Trophoblast cell (in vitro differentiated cells and primary cell): ENCODE results near the gene AUTS2.

Experiments used
- DNase-seq, 2 donors: peaks; one replicate each; pipeline ENCODE4 v3.0.0-alpha.2; 2016
- H2AFZ ChIP-seq: 2 replicates; pipeline ENCODE4 v1.6.1; 2013; ENCODE audit warnings: low read length, moderate library complexity, mild to moderate bottlenecking; ENCODE audit not compliant: insufficient read depth, poor library complexity
- H2AK5ac ChIP-seq: 2 replicates; pipeline ENCODE4 v1.6.1; 2013; ENCODE audit warnings: mild to moderate bottlenecking, low read length
- H2BK120ac ChIP-seq: 2 replicates; pipeline ENCODE4 v1.6.1; 2013; ENCODE audit warnings: low read length, mild to moderate bottlenecking, moderate library complexity; ENCODE audit not compliant: insufficient read depth, poor library complexity
- H2BK12ac ChIP-seq: 2 replicates; pipeline ENCODE4 v1.6.1; 2013; ENCODE audit warnings: mild to moderate bottlenecking, low read length, moderate library complexity
- H2BK5ac ChIP-seq: 2 replicates; pipeline ENCODE4 v1.6.1; 2013; ENCODE audit warnings: low read length, low read depth, moderate library complexity, mild to moderate bottlenecking; ENCODE audit not compliant: poor library complexity
- H3K14ac ChIP-seq: 2 replicates; pipeline ENCODE4 v1.6.1; 2013; ENCODE audit warnings: mild to moderate bottlenecking, low read length
- H3K18ac ChIP-seq: 2 replicates; pipeline ENCODE4 v1.6.1; 2013; ENCODE audit warnings: mild to moderate bottlenecking, low read length
- H3K23ac ChIP-seq: 2 replicates; pipeline ENCODE4 v1.6.1; 2013; ENCODE audit warnings: low read length
- H3K27ac ChIP-seq: 2 replicates; pipeline ENCODE4 v1.5.1; 2013; ENCODE audit warnings: low read depth, mild to moderate bottlenecking, inconsistent platforms, low read length, moderate library complexity
- H3K27me3 ChIP-seq: 2 replicates; pipeline ENCODE4 v1.6.1; 2013; ENCODE audit warnings: inconsistent platforms, mild to moderate bottlenecking, low read length, moderate library complexity; ENCODE audit not compliant: insufficient read depth
- H3K36me3 ChIP-seq, 2 experiments: 1 replicate in 1 of 2; 2 replicates in 1 of 2; pipeline ENCODE4 v1.6.1; 2013; ENCODE audit warnings: low read length in 2 of 2, mild to moderate bottlenecking in 2 of 2, moderate library complexity in 1 of 2; ENCODE audit not compliant: insufficient read depth in 2 of 2, control insufficient read depth in 1 of 2
- H3K4ac ChIP-seq: 2 replicates; pipeline ENCODE4 v1.6.1; 2013; ENCODE audit warnings: low read depth, mild to moderate bottlenecking, low read length, moderate library complexity
- H3K4me1 ChIP-seq, 2 experiments: 1 replicate in 1 of 2; 2 replicates in 1 of 2; pipeline ENCODE4 v1.6.1; 2013; ENCODE audit warnings: low read length in 2 of 2, mild to moderate bottlenecking in 2 of 2, moderate library complexity in 1 of 2; ENCODE audit not compliant: insufficient read depth in 2 of 2, control insufficient read depth in 1 of 2
- H3K4me2 ChIP-seq: 2 replicates; pipeline ENCODE4 v1.6.1; 2013; ENCODE audit warnings: inconsistent platforms, mild to moderate bottlenecking, low read length, moderate library complexity
- H3K4me3 ChIP-seq: 2 replicates; pipeline ENCODE4 v1.5.1; 2013; ENCODE audit warnings: mild to moderate bottlenecking, low read depth, low read length, inconsistent platforms
- H3K79me1 ChIP-seq: one replicate; pipeline ENCODE4 v1.6.1; 2013; ENCODE audit warnings: low read length
- H3K79me2 ChIP-seq: 2 replicates; pipeline ENCODE4 v1.6.1; 2013; ENCODE audit warnings: low read length, mild to moderate bottlenecking; ENCODE audit not compliant: control insufficient read depth, insufficient read depth, poor library complexity
- H3K9ac ChIP-seq: 2 replicates; pipeline ENCODE4 v1.6.1; 2013; ENCODE audit warnings: mild to moderate bottlenecking, low read length
- H3K9me3 ChIP-seq: 2 replicates; pipeline ENCODE4 v1.6.1; 2013; ENCODE audit warnings: low read depth, mild to moderate bottlenecking, control low read depth, inconsistent platforms, low read length; ENCODE audit not compliant: insufficient read depth
- H4K12ac ChIP-seq: 2 replicates; pipeline ENCODE4 v1.6.1; 2013; ENCODE audit warnings: low read depth, mild to moderate bottlenecking, low read length, moderate library complexity
- H4K8ac ChIP-seq: 2 replicates; pipeline ENCODE4 v1.6.1; 2013; ENCODE audit warnings: low read depth, mild to moderate bottlenecking, low read length, moderate library complexity
- H4K91ac ChIP-seq: one replicate; pipeline ENCODE4 v1.6.1; 2013; ENCODE audit warnings: low read depth, mild to moderate bottlenecking, low read length, moderate library complexity
- WGBS: extraction: QIAGEN DNeasy Blood & Tissue Kit; methylation state at CpG from one replicate; pipeline ENCODE4 v1.1.7; 2013; ENCODE audit warnings: missing lambda C conversion rate; ENCODE audit not compliant: insufficient read length, insufficient coverage; ENCODE audit errors: extremely low coverage; 5-methylcytosine and 5-hydroxymethylcytosine counted together

Gene AUTS2

GRCh38 chr7:69749372-69749979 lies 151.2 kb downstream of the AUTS2 start:
- peak overlapping the region; percentile 43 for H3K4me2 ChIP-seq
- no peak overlapping the region for H3K4ac ChIP-seq
- H3K4me1 ChIP-seq: peaks cover 0 to 14% of the 10 kb centered on the region in 2 experiments
- no peak overlapping the region for H2AK5ac ChIP-seq
- H3K14ac ChIP-seq: no peak overlapping the region
- no peak overlapping the region for H2AFZ ChIP-seq
- H2BK5ac ChIP-seq: no peak overlapping the region
- H3K27ac ChIP-seq: no peak overlapping the region
- H4K8ac ChIP-seq: no peak overlapping the region
- H3K4me3 ChIP-seq: no peak overlapping the region
- peaks cover 2% of the 10 kb centered on the region for H3K79me1 ChIP-seq
- no peak overlapping the region for H3K9ac ChIP-seq
- no peak overlapping the region for H4K91ac ChIP-seq
- no peak overlapping the region for H4K12ac ChIP-seq
- DNase-seq: peak in 1 of 2 donors; percentile 40
- no peaks in the 10 kb centered on the region for H3K36me3 ChIP-seq
- H2BK12ac ChIP-seq: no peak overlapping the region
- no peaks in the 10 kb centered on the region for H3K9me3 ChIP-seq
- H2BK120ac ChIP-seq: no peak overlapping the region
- WGBS: no CpG with 5 or more reads among the region's 7 CpGs
- H3K27me3 ChIP-seq: no peaks in the 10 kb centered on the region
- no peak overlapping the region for H3K18ac ChIP-seq
- no peak overlapping the region for H3K23ac ChIP-seq
- no peaks in the 10 kb centered on the region for H3K79me2 ChIP-seq

GRCh38 chr7:69749994-69750393 lies 151.7 kb downstream of the AUTS2 start:
- Histone ChIP-seq H2BK5ac (no peak overlapping the region), H2BK120ac (no peak overlapping the region), H3K4me1 (peaks cover 0 to 14% of the 10 kb centered on the region in 2 experiments), H3K27ac (no peak overlapping the region), H4K12ac (no peak overlapping the region), H2AFZ (no peak overlapping the region), H3K4ac (no peak overlapping the region), H3K23ac (no peak overlapping the region), H3K27me3 (no peaks in the 10 kb centered on the region), H3K14ac (no peak overlapping the region), H4K8ac (no peak overlapping the region), H3K36me3 (no peaks in the 10 kb centered on the region), H3K79me2 (no peaks in the 10 kb centered on the region), H3K4me2 (no peak overlapping the region), H3K9me3 (no peaks in the 10 kb centered on the region), H3K18ac (no peak overlapping the region), H3K9ac (no peak overlapping the region), H4K91ac (no peak overlapping the region), H2AK5ac (no peak overlapping the region), H2BK12ac (no peak overlapping the region), H3K4me3 (no peak overlapping the region), H3K79me1 (peaks cover 2% of the 10 kb centered on the region)
- no CpG with 5 or more reads among the region's 4 CpGs for WGBS
- DNase-seq: peak in 1 of 2 donors; percentile 68

- H3K4me1 ChIP-seq: peaks cover 0 to 17% of the 10 kb centered on the region in 2 experiments
- DNase-seq: no peak
- H3K9ac ChIP-seq: no peak overlapping the region
- H3K9me3 ChIP-seq: no peaks in the 10 kb centered on the region
- H3K27ac ChIP-seq: no peak overlapping the region
- H2BK120ac ChIP-seq: no peak overlapping the region
- no peak overlapping the region for H3K18ac ChIP-seq
- H4K12ac ChIP-seq: no peak overlapping the region
- no peaks in the 10 kb centered on the region for H3K36me3 ChIP-seq
- H2BK5ac ChIP-seq: no peak overlapping the region
- H3K4me3 ChIP-seq: no peak overlapping the region
- no peak overlapping the region for H2BK12ac ChIP-seq
- H2AK5ac ChIP-seq: no peak overlapping the region
- no peak overlapping the region for H3K14ac ChIP-seq
- H3K79me2 ChIP-seq: no peaks in the 10 kb centered on the region
- no peak overlapping the region for H2AFZ ChIP-seq
- H4K8ac ChIP-seq: no peak overlapping the region
- H3K27me3 ChIP-seq: no peaks in the 10 kb centered on the region
- no CpG with 5 or more reads among the region's 1 CpG for WGBS
- H4K91ac ChIP-seq: no peak overlapping the region
- no peak overlapping the region for H3K23ac ChIP-seq
- no peak overlapping the region for H3K4ac ChIP-seq
- H3K79me1 ChIP-seq: peaks cover 2% of the 10 kb centered on the region
- H3K4me2 ChIP-seq: no peak overlapping the region
These were observed 152.8 kb downstream of the AUTS2 start for GRCh38 chr7:69751026-69751425.

- H2BK120ac ChIP-seq: no peak overlapping the region
- H4K91ac ChIP-seq: no peak overlapping the region
- H3K4me3 ChIP-seq: no peak overlapping the region
- no peak overlapping the region for H2BK12ac ChIP-seq
- H3K14ac ChIP-seq: no peak overlapping the region
- no peaks in the 10 kb centered on the region for H3K9me3 ChIP-seq
- H3K27ac ChIP-seq: no peak overlapping the region
- peaks cover 2% of the 10 kb centered on the region for H3K79me1 ChIP-seq
- H3K27me3 ChIP-seq: no peaks in the 10 kb centered on the region
- no peak for DNase-seq
- H3K36me3 ChIP-seq: no peaks in the 10 kb centered on the region
- H3K23ac ChIP-seq: no peak overlapping the region
- no peak overlapping the region for H2AFZ ChIP-seq
- WGBS: no CpG with 5 or more reads among the region's 2 CpGs
- H3K4ac ChIP-seq: no peak overlapping the region
- no peak overlapping the region for H4K12ac ChIP-seq
- no peak overlapping the region for H2BK5ac ChIP-seq
- no peaks in the 10 kb centered on the region for H3K79me2 ChIP-seq
- no peak overlapping the region for H3K18ac ChIP-seq
- peaks cover 0 to 16% of the 10 kb centered on the region in 2 experiments for H3K4me1 ChIP-seq
- H3K9ac ChIP-seq: no peak overlapping the region
- H2AK5ac ChIP-seq: no peak overlapping the region
- H4K8ac ChIP-seq: no peak overlapping the region
- H3K4me2 ChIP-seq: no peak overlapping the region
These were observed 155.7 kb downstream of the AUTS2 start for GRCh38 chr7:69753981-69754380.
